Measurements from ENCODE around the gene NEB. TPM values are rescaled to one million over a fixed set of nuclear protein-coding genes. Genes with fewer than 3 reads are reported as not detected.
A peak's percentile ranks its signal among the peaks of the same experiment; 100 is the strongest.
"Not testable (repeated sequence)": the region's sequence is repeated elsewhere in the genome, so short reads cannot be mapped to it uniquely, and the experiment has no call there.

The NEB gene
- total RNA-seq, 1 experiment from 2014 or later: 0.02 TPM

DNA sequence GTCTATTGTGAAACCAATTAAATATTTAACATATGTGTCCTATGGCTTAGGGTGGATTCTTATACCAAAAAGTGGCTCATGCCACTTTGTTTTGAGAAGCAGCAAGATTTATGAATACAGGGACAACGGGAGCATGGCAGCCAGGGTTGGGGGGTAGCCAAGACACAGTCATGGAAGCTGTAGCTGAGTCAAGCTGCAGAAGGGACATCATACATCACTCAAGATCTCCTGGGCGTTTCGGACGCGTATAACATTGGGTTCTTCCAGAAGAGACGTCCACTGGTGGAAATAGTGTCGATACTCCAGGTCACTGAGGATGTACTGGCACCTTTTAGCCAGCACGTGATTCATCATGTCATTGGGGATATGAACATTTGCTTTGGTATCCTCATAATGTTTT lies 171.9 kb downstream of the NEB start:
- DNase-seq (ENCODE audit: low read depth): no peak

GRCh38 chr2:151560289-151560688 lies 174.0 kb downstream of the NEB start:
- DNase-seq (ENCODE audit: low read depth): peak; percentile 82

DNA sequence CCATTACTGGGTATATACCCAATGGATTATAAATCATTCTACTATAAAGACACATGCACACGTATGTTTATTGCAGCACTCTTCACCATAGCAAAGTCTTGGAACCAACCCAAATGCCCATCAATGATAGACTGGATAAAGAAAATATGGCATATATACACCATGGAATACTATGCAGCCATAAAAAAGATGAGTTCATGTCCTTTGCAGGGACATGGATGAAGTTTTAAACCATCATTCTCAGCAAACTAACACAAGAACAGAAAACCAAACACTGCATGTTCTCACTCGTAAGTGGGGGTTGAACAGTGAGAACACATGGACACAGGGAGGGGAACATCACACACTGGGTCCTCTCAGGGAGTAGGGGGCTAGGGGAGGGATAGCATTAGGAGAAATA lies 174.8 kb downstream of the NEB start:
- DNase-seq (ENCODE audit: low read depth): not testable (repeated sequence)

- DNase-seq (ENCODE audit: low read depth): not testable (repeated sequence)
Observed at GRCh38 chr2:151557883-151558282, 176.4 kb downstream of the NEB start.

DNA sequence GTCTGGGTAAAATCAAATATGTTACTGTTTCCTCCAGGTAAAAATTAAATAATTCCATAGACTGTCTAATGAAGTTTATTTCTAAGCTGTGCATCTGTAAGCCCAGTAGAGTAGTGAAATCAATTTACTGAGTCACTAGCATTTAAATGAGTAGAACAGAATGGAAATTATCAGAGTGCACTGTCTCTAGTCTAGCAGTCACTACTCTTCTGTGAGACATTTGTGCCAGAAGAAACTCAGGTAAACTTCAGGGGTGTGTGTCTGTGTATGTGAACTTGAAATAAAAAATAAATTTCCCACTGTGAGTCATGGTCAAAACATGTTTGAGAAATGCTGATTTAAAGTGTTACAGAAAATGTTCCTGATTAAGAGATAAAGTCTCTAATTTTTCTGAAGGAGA lies 178.2 kb downstream of the NEB start:
- DNase-seq (ENCODE audit: low read depth): no peak

DNA sequence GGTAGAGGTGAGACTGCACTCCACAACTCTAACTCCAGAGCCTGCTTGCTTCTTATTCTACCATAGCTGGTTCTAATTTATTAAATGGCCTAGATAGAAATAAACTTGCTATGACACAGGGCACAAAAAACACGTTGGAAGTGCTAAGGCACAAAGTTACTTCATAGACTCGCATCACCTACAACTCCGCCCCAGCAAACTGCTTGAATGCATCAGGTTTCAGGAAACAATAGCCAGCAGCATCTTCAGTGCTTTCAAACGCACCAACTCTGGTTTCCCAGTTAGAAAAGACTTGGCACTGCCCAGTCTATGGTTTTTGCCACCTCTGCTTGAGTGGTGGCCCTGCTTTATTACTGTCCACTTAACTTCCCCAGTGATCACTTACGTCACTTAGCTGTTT lies 182.0 kb downstream of the NEB start:
- DNase-seq (ENCODE audit: low read depth): no peak

GRCh38 chr2:151551556-151551955 lies 182.7 kb downstream of the NEB start:
- DNase-seq (ENCODE audit: low read depth): no peak

DNA sequence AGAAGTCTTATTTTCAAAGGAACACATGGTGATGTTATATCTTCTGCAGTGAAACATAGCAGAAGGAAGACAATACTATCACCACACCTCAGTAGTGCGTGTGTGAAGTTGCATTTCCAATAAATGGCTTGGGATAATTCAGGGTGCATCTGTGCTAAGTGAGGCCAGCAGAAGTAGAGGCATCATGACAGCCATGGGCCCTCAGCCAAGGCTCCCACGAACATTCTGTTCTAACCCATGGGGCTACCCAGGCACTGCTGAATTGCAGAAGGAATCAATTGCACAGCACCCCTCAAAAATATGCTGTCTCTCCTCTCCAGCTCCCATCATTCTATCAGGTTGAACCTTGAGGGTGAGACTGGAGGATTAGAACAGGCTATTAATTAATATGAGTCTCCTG lies 185.1 kb downstream of the NEB start:
- no peak for DNase-seq (ENCODE audit: low read depth)

- no peak for DNase-seq (ENCODE audit: low read depth)
Observed at GRCh38 chr2:151544449-151544848, 189.8 kb downstream of the NEB start.

GRCh38 chr2:151543876-151544275 lies 190.4 kb downstream of the NEB start:
- DNase-seq (ENCODE audit: low read depth): no peak

GRCh38 chr2:151534001-151534400 lies 200.3 kb downstream of the NEB start:
- DNase-seq (ENCODE audit: low read depth): no peak

DNA sequence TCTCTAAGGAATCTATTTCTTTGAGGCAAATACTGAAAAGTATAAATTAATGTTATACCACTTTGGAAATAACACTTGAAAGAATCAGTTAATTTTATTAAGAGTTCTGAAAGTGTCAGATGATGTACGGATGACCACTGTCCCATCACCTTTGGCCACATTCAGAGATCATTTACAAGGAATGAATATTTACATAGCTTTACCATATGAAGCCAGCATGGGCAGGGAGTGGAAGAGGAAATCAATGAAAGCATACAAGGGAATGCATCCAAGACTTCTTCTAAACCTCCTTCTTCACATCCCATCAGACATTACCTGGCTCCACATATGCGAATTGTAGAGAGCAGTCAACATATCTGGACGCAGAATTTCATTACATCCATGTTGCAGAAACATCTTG lies 201.1 kb downstream of the NEB start:
- DNase-seq (ENCODE audit: low read depth): no peak

GRCh38 chr2:151526572-151527090 lies 207.6 kb downstream of the NEB start:
- no peak for DNase-seq (ENCODE audit: low read depth)

- DNase-seq (ENCODE audit: low read depth): no peak
Observed at GRCh38 chr2:151525821-151526373, 208.4 kb downstream of the NEB start.

DNA sequence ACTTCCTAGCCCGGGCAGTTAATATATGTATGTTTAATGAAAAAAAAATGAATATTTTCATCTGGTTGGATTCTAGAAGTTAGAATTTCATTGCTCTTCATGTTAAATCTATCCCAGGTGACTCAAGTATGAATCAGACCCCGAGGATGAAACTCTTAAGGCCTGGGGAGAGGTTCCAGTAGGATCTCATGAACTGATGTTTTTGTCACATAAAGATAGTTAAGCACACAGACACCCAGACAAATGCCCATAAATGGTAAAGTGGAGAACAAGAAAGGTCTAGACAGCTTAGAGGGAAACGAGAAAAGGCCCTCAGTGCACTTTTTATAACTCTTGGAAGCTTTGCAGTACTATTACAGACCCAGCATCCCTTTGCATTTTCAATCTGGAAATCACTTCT lies 210.4 kb downstream of the NEB start:
- DNase-seq (ENCODE audit: low read depth): peak; percentile 58

DNA sequence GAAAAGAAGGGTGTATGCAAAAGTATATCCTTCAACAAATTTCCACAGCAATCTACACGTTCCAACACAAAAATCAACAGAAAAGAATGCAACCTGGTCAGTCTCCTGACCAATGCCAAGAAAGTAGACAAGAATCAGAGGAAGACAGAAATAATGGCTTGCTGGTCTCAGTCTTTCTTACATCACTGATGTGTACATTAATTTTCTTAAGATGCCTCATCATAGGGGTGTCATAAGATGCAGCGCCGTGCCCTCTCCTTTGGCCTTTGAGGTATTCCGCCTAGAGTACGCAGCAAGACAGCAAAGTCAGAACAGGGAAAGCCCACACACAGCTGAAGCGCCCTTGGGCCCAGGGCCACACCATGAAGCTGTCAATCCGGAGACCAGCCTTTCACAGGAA lies 211.7 kb downstream of the NEB start:
- no peak for DNase-seq (ENCODE audit: low read depth)

GRCh38 chr2:151520976-151521375 lies 213.3 kb downstream of the NEB start:
- DNase-seq (ENCODE audit: low read depth): no peak

DNA sequence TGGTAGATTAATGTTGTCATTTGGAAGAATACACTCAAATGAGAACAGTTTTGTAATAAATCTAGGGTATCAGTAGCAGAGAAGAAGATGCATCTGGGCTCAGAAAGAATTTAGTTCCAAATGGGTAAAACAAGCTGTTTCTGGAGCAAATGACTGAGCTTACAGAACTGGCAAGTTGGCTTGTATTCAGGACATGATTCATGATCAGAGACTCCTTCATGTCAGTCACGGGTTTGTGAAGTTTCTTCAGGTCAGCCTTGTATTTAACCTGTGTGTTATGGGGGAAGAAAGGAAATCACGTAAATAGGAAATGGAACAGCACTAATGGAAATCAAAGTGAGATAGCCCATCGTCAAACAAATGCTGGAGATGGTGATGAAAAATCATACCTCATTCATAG lies 215.5 kb downstream of the NEB start:
- DNase-seq (ENCODE audit: low read depth): peak; percentile 52

GRCh38 chr2:151508519-151508918 lies 225.8 kb downstream of the NEB start:
- no peak for DNase-seq (ENCODE audit: low read depth)

- DNase-seq (ENCODE audit: low read depth): no peak
Observed at GRCh38 chr2:151506170-151506569, 228.1 kb downstream of the NEB start.

- no peak for DNase-seq (ENCODE audit: low read depth)
Observed at GRCh38 chr2:151498178-151498577, 236.1 kb downstream of the NEB start.

DNA sequence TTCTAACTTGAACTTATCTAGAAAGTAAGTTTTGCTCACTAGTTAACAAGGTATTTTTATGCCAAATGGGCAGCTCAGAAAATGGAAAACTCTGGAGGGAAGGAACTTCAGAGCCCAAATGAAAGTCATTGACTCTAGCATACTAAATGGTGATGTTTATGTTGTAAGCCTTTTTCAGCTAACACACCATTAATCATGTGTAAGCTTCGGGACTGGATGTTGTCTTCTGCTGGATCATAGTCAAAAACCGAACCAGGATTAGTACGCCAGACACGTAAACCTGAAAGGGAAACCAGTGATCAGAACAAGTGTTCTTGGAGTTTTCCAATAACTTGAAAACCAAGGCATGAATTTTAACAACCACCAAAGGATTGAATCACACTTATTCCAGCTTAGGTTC lies 242.8 kb downstream of the NEB start:
- DNase-seq (ENCODE audit: low read depth): no peak

DNA sequence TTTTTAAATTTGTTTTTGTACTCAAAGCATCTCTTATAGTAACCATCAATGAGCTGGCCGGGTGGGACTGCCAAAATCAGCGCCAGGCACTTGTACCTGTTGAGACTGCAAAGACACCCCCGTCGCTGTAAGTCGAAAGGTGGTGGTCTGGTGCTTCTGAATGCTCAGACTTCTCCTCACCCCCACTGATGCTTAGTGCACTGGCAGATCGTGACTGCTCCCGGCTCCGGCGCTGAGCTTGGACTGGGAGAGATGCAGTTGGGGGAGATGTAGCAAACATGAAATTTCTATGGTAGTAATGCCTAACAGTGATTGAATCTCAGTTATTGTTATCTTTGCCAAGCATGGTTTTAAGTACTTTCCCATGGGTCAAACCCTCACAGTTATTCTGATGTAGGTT lies 244.0 kb downstream of the NEB start:
- no peak for DNase-seq (ENCODE audit: low read depth)

DNA sequence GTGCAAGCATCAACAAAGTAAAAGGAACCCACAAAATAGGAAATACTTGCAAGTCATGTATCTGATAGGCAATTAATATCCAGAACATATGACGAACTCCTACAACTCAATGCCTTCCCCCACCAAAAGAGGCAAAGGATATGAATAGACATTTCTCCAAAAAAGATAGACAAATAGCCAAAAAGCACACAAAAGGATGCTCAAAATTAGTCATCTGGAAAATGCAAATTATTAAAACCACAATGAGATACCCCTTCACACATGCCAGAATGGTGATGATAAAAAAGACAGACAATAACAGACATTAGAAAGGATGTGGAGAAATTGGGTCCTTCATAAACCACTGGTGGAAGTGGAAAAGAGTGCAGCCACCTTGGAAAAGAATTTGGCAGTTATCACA lies 248.2 kb downstream of the NEB start:
- no peak for DNase-seq (ENCODE audit: low read depth)

Data from HT1080 (cell line).